HCT116 (cell line): ENCODE data around the gene EML1. TPM values are rescaled to one million over a fixed set of nuclear protein-coding genes. Genes with fewer than 3 reads are reported as not detected.

Experiments
- ATAC-seq: fragments of 200-7000 bp; cut with Tn5 transposase; 2 replicates; pipeline ENCODE4 v1.9.1; 2020; ENCODE audit warnings: mild to moderate bottlenecking, moderate library complexity
- BruUV-seq: library from RNA; stranded (reverse); fragments of 400-500 nt; replicated peaks from 2 replicates; lab custom pipeline; 2021; lab: Mats Ljungman, UMichigan
- CTCF ChIA-PET: fragments of 300-600 bp; sonication (Branson Sonifier 250); formaldehyde crosslinking; loops from one replicate; lab custom pipeline; 2021; ENCODE audit warnings: antibody characterized with exemption; lab: Charles Lee
- POLR2A ChIA-PET: fragments of 300-600, 350-600 bp; sonication (Branson Sonifier 250); formaldehyde crosslinking; loops from one replicate; lab custom pipeline; 2021; ENCODE audit warnings: antibody characterized with exemption; lab: Charles Lee
- RAD21 ChIA-PET, 2 experiments: fragments of 300-600 bp; sonication (Branson Sonifier 250); formaldehyde crosslinking; loops; one replicate each; lab custom pipeline; 2023; ENCODE audit warnings: low total read pairs in 2 of 2; ENCODE audit not compliant: uncharacterized antibody in 2 of 2, unreplicated experiment in 2 of 2, low non-redundant PET in 1 of 2; lab: Charles Lee
- DNase-seq: peaks from one replicate; pipeline ENCODE4 v3.0.0-alpha.2; 2010; ENCODE audit warnings: low read depth, low spot score
- H2AFZ ChIP-seq: fragments of 200-600 bp; shearing (Covaris generic), sonication (generic); 2 replicates; pipeline ENCODE4 v1.6.1; 2017; ENCODE audit warnings: low read depth, mixed run types, mixed read lengths, antibody characterized with exemption, low read length; ENCODE audit not compliant: poor library complexity, severe bottlenecking
- H3K27ac ChIP-seq: 2 replicates; pipeline ENCODE4 v1.5.1; 2012; ENCODE audit warnings: low read depth, low read length
- H3K27me3 ChIP-seq: fragments of 200-600 bp; sonication (generic); 2 replicates; pipeline ENCODE4 v1.6.1; 2016; ENCODE audit warnings: mixed run types, low read length, mixed read lengths; ENCODE audit not compliant: insufficient read depth
- H3K36me3 ChIP-seq, 2 experiments: fragments of 200-500 bp in 1 of 2; fragments of 200-600 bp in 1 of 2; sonication (Bioruptor generic) in 1 of 2; sonication (generic) in 1 of 2; 2 replicates each; pipeline versions ENCODE4 v1.5.1 to v1.6.1; 2014 to 2016; ENCODE audit warnings: low read length in 2 of 2, inconsistent platforms in 1 of 2, mixed read lengths in 1 of 2, mixed run types in 1 of 2; ENCODE audit not compliant: insufficient read depth in 2 of 2, control insufficient read depth in 1 of 2
- H3K4me1 ChIP-seq, 2 experiments: fragments of 200-600 bp in 1 of 2; sonication (generic) in 1 of 2; 2 replicates each; pipeline versions ENCODE4 v1.5.1 to v1.6.1; 2012 to 2017; ENCODE audit warnings: low read length in 2 of 2, inconsistent platforms in 1 of 2, mild to moderate bottlenecking in 1 of 2, mixed read lengths in 1 of 2, mixed run types in 1 of 2, moderate library complexity in 1 of 2; ENCODE audit not compliant: insufficient read depth in 2 of 2, control insufficient read depth in 1 of 2
- H3K4me2 ChIP-seq: fragments of 200-600 bp; sonication (generic); 2 replicates; pipeline ENCODE4 v1.6.1; 2017; ENCODE audit warnings: mixed run types, low read length, mixed read lengths
- H3K4me3 ChIP-seq, 2 experiments: fragments of 200-600 bp in 1 of 2; sonication (generic) in 1 of 2; replicated peaks in 1 of 2; 2 replicates each; pipeline ENCODE4 v1.5.1; 2011 to 2016; ENCODE audit warnings: low read length in 2 of 2, control low read depth in 1 of 2, low read depth in 1 of 2, mild to moderate bottlenecking in 1 of 2, mixed read lengths in 1 of 2, mixed run types in 1 of 2
- H3K79me2 ChIP-seq: fragments of 200-600 bp; sonication (generic); 2 replicates; pipeline ENCODE4 v1.6.1; 2017; ENCODE audit warnings: mild to moderate bottlenecking, mixed run types, low read length, moderate library complexity, mixed read lengths; ENCODE audit not compliant: insufficient read depth
- H3K9ac ChIP-seq: fragments of 200-600 bp; sonication (generic); 2 replicates; pipeline ENCODE4 v1.6.1; 2016; ENCODE audit warnings: low read length, mixed read lengths
- H3K9me2 ChIP-seq: fragments of 200-600 bp; sonication (generic), shearing (Covaris generic); 2 replicates; pipeline ENCODE4 v1.6.1; 2017; ENCODE audit warnings: mixed run types, mild to moderate bottlenecking, moderate library complexity; ENCODE audit not compliant: insufficient read depth
- H3K9me3 ChIP-seq, 2 experiments: fragments of 200-500 bp in 1 of 2; fragments of 200-600 bp in 1 of 2; sonication (Bioruptor generic) in 1 of 2; sonication (generic) in 1 of 2; 2 replicates each; pipeline ENCODE4 v1.6.1; 2014 to 2017; ENCODE audit warnings: low read length in 2 of 2, mixed read lengths in 2 of 2, inconsistent platforms in 1 of 2, low read depth in 1 of 2, mild to moderate bottlenecking in 1 of 2, mixed run types in 1 of 2, moderate library complexity in 1 of 2; ENCODE audit not compliant: control insufficient read depth in 1 of 2, insufficient read depth in 1 of 2
- H4K20me1 ChIP-seq: fragments of 200-600 bp; sonication (generic), shearing (Covaris generic); 2 replicates; pipeline ENCODE4 v1.6.1; 2017; ENCODE audit warnings: mixed run types, mild to moderate bottlenecking, moderate library complexity; ENCODE audit not compliant: insufficient read depth
- CBX3 ChIP-seq: IDR thresholded peaks from 2 replicates; pipeline ENCODE4 v1.6.1; 2012; ENCODE audit warnings: low read depth
- CTCF ChIP-seq, 3 experiments: fragments of 200-600 bp in 1 of 3; sonication (generic) in 1 of 3; IDR thresholded peaks in 2 of 3; conservative IDR thresholded peaks in 1 of 3; 2 replicates each; pipeline ENCODE4 v1.5.1; 2012 to 2017; ENCODE audit warnings: low read depth in 2 of 3, low read length in 2 of 3, antibody characterized with exemption in 1 of 3, borderline replicate concordance in 1 of 3, control low read depth in 1 of 3, mild to moderate bottlenecking in 1 of 3, mixed read lengths in 1 of 3, mixed run types in 1 of 3, moderate library complexity in 1 of 3; ENCODE audit not compliant: insufficient read depth in 1 of 3
- EGR1 ChIP-seq: IDR thresholded peaks from 2 replicates; pipeline ENCODE4 v1.6.1; 2012; ENCODE audit warnings: low read depth
- ELF1 ChIP-seq: IDR thresholded peaks from 2 replicates; pipeline ENCODE4 v1.6.1; 2012; ENCODE audit warnings: low read depth, borderline replicate concordance
- EZH2phosphoT487 ChIP-seq: fragments of 200-600 bp; IDR thresholded peaks from 2 replicates; pipeline ENCODE4 v1.6.1; 2018; ENCODE audit warnings: antibody characterized with exemption, borderline replicate concordance
- JUND ChIP-seq: IDR thresholded peaks from 2 replicates; pipeline ENCODE4 v1.6.1; 2012
- REST ChIP-seq: IDR thresholded peaks from 2 replicates; pipeline ENCODE4 v1.6.1; 2012; ENCODE audit warnings: low read depth
- SIN3A ChIP-seq: IDR thresholded peaks from 2 replicates; pipeline ENCODE4 v1.6.1; 2012; ENCODE audit warnings: low read depth
- SP1 ChIP-seq: IDR thresholded peaks from 2 replicates; pipeline ENCODE4 v1.6.1; 2012; ENCODE audit warnings: low read depth
- SRF ChIP-seq: IDR thresholded peaks from 2 replicates; pipeline ENCODE4 v1.6.1; 2012; ENCODE audit warnings: low read depth
- TCF7L2 ChIP-seq: IDR thresholded peaks from 2 replicates; pipeline ENCODE4 v1.7.0; 2011; ENCODE audit warnings: borderline replicate concordance, inconsistent platforms; ENCODE audit not compliant: insufficient read depth, insufficient read length; ENCODE audit errors: extremely low read depth
- ZFX ChIP-seq: fragments of 450-650 bp; IDR thresholded peaks from 2 replicates; pipeline ENCODE4 v1.6.1; 2017
- ZNF274 ChIP-seq: fragments of 200-500 bp; sonication (Bioruptor generic); IDR thresholded peaks from 2 replicates; pipeline ENCODE4 v1.6.1; 2014; ENCODE audit warnings: mild to moderate bottlenecking, low read depth, low read length, inconsistent platforms
- intact Hi-C: fragments of 100-400 bp; cut with micrococcal nuclease; formaldehyde crosslinking; loops from 2 replicates; pipeline ENCODE4 v1.10.0; 2022
- total RNA-seq: library from RNA; stranded (reverse); gene quantifications from one replicate; pipeline ENCODE4 v1.2.1, GENCODE V29; 2021; ENCODE audit not compliant: unreplicated experiment

The EML1 gene
- total RNA-seq, 1 experiment from 2014 or later, result 7.4 TPM

GRCh38 chr14:99840774-99841305, 47.6 kb downstream of the EML1 start (continued):
- TF ChIP-seq CTCF (IDR thresholded peaks at IDR 0.05 in 2 of 3, conservative IDR thresholded peaks at IDR 0.05 in 1 of 3; ENCODE audit: borderline replicate concordance in 1 of 3, insufficient read depth in 1 of 3, low read depth in 2 of 3, low read length in 2 of 3) (no peak), REST (no peak), JUND (no peak), SIN3A (no peak), SRF (no peak)

- Histone ChIP-seq H3K36me3 (no peaks in the 10 kb centered on the region), H2AFZ (no peak overlapping the region), H3K27ac (no peak overlapping the region), H3K4me3 (no peak overlapping the region), H3K9me2 (no peaks in the 10 kb centered on the region), H3K27me3 (peaks cover 14% of the 10 kb centered on the region; the same call in 1 of the 2 replicates), H4K20me1 (no peaks in the 10 kb centered on the region), H3K79me2 (no peaks in the 10 kb centered on the region), H3K9ac (no peak overlapping the region)
- no TSS peak for BruUV-seq
- ChIA-PET POLR2A (no interaction called here), RAD21 (no interaction called here)
- intact Hi-C loops, result no loop called here
- TF ChIP-seq CTCF (IDR thresholded peaks at IDR 0.05 in 2 of 3, conservative IDR thresholded peaks at IDR 0.05 in 1 of 3; ENCODE audit: borderline replicate concordance in 1 of 3, insufficient read depth in 1 of 3, low read depth in 2 of 3, low read length in 2 of 3) (no peak), EGR1 (no peak), ZFX (no peak), SP1 (no peak), JUND (no peak), SIN3A (no peak), ZNF274 (no peak), EZH2phosphoT487 (no peak), ELF1 (no peak), TCF7L2 (no peak), CBX3 (no peak)
- TF ChIP-seq, all 23 proteins: peak for 0
- Histone ChIP-seq H3K4me1 (peaks cover 0 to 2% of the 10 kb centered on the region in 2 experiments; a peak in 1 of 4 replicates), H3K4me2 (no peak overlapping the region), H3K9me3 (no peaks in the 10 kb centered on the region)
- no peak for DNase-seq
- ATAC-seq, result no peak
- CTCF ChIA-PET, result no interaction called here
Observed at GRCh38 chr14:99841436-99842071, 48.3 kb downstream of the EML1 start.
